ENCODE measurements around the gene EN1. TPM values are rescaled to one million over a fixed set of nuclear protein-coding genes. Genes with fewer than 3 reads are reported as not detected.

The EN1 gene
- total RNA-seq, 4 donors from 2014 or later, result 0.11 TPM; not detected in 3

- H3K9me3 ChIP-seq, result no peaks in the 10 kb centered on the region
- peaks cover 11 to 17% of the 10 kb centered on the region in 2 donors for H3K4me1 ChIP-seq
- intact Hi-C loops (cut with DNase I), result no loop called here
- DNase-seq, result no peak
- no peak for TF ChIP-seq CTCF (IDR thresholded peaks at IDR 0.05)
- TF ChIP-seq POLR2A (IDR thresholded peaks at IDR 0.05), result no peak
- peaks cover 30% of the 10 kb centered on the region for H3K27me3 ChIP-seq
- H3K4me3 ChIP-seq (replicated peaks in 1 of 3), result no peak overlapping the region
- WGBS, 2 donors, result 4 to 6% methylated on average over 26 to 36 of the region's 36 CpGs
- H3K27ac ChIP-seq, result no peak overlapping the region
- no peaks in the 10 kb centered on the region for H3K36me3 ChIP-seq
Observed at GRCh38 chr2:118832791-118833715, 14.4 kb downstream of the EN1 start.

GRCh38 chr2:118832071-118832790 lies 15.2 kb downstream of the EN1 start:
- Histone ChIP-seq H3K36me3 (no peaks in the 10 kb centered on the region), H3K27me3 (peaks cover 30% of the 10 kb centered on the region), H3K4me3 (replicated peaks in 1 of 3) (no peak overlapping the region), H3K9me3 (no peaks in the 10 kb centered on the region), H3K27ac (no peak overlapping the region), H3K4me1 (peaks cover 11 to 17% of the 10 kb centered on the region in 2 donors)
- TF ChIP-seq POLR2A (IDR thresholded peaks at IDR 0.05), result no peak
- no peak for TF ChIP-seq CTCF (IDR thresholded peaks at IDR 0.05)
- 8 to 12% methylated on average over 10 of the region's 10 CpGs for WGBS, 2 donors
- no peak for DNase-seq
- intact Hi-C loops (cut with DNase I), result no loop called here

GRCh38 chr2:118830881-118831280 lies 16.6 kb downstream of the EN1 start:
- no peak overlapping the region for H3K4me3 ChIP-seq (replicated peaks in 1 of 3)
- peaks cover 9 to 12% of the 10 kb centered on the region in 2 donors for H3K4me1 ChIP-seq
- TF ChIP-seq POLR2A (IDR thresholded peaks at IDR 0.05), result no peak
- TF ChIP-seq CTCF (IDR thresholded peaks at IDR 0.05), result no peak
- H3K9me3 ChIP-seq, result no peaks in the 10 kb centered on the region
- H3K27ac ChIP-seq, result no peak overlapping the region
- no peak for DNase-seq
- WGBS, 2 donors, result 40 to 49% methylated on average over 2 of the region's 2 CpGs
- intact Hi-C loops (cut with DNase I), result no loop called here
- no peaks in the 10 kb centered on the region for H3K36me3 ChIP-seq
- peaks cover 21% of the 10 kb centered on the region for H3K27me3 ChIP-seq

- Histone ChIP-seq H3K9me3 (no peaks in the 10 kb centered on the region), H3K27ac (no peak overlapping the region), H3K27me3 (peaks cover 13% of the 10 kb centered on the region), H3K4me1 (peaks cover 1 to 4% of the 10 kb centered on the region in 2 donors), H3K4me3 (replicated peaks in 1 of 3) (no peak overlapping the region), H3K36me3 (no peaks in the 10 kb centered on the region)
- no peak for DNase-seq
- TF ChIP-seq CTCF (IDR thresholded peaks at IDR 0.05) (no peak), POLR2A (IDR thresholded peaks at IDR 0.05) (no peak)
- intact Hi-C loops (cut with DNase I), result no loop called here
- 62 to 66% methylated on average over 6 of the region's 6 CpGs for WGBS, 2 donors
Observed at GRCh38 chr2:118830118-118830517, 17.3 kb downstream of the EN1 start.

GRCh38 chr2:118826093-118826492 lies 21.4 kb downstream of the EN1 start:
- WGBS, 2 donors, result 79 to 85% methylated on average over 1 of the region's 1 CpG
- Histone ChIP-seq H3K4me3 (replicated peaks in 1 of 3) (no peak overlapping the region), H3K27ac (no peak overlapping the region), H3K27me3 (no peaks in the 10 kb centered on the region), H3K4me1 (no peaks in the 10 kb centered on the region), H3K9me3 (no peaks in the 10 kb centered on the region), H3K36me3 (no peaks in the 10 kb centered on the region)
- DNase-seq, result no peak
- intact Hi-C loops (cut with DNase I), result no loop called here
- TF ChIP-seq POLR2A (IDR thresholded peaks at IDR 0.05), result no peak
- TF ChIP-seq CTCF (IDR thresholded peaks at IDR 0.05), result no peak
